Stomach (tissue), 9 donors: Measurements from ENCODE around the gene MST1. TPM values are rescaled to one million over a fixed set of nuclear protein-coding genes. Genes with fewer than 3 reads are reported as not detected.
A peak's percentile ranks its signal among the peaks of the same experiment; 100 is the strongest.

Source experiments
- DNase-seq, 2 donors: peaks; one replicate each; pipeline versions ENCODE4 v3.0.0 to v3.0.0-alpha.2; 2013 to 2019
- H3K27ac ChIP-seq, 5 donors: fragments of 200-600 bp in 4 of 5; sonication (generic) in 4 of 5; one replicate each; pipeline ENCODE4 v1.5.1; 2013 to 2019; ENCODE audit warnings: mild to moderate bottlenecking in 1 of 5, moderate library complexity in 1 of 5
- H3K27me3 ChIP-seq, 3 donors: fragments of 200-600 bp; sonication (generic); one replicate each; pipeline ENCODE4 v1.5.1; 2017 to 2019; ENCODE audit warnings: mixed run types in 1 of 3
- H3K36me3 ChIP-seq, 4 donors: fragments of 200-600 bp; sonication (generic); 1 replicate in 3 of 4; 2 replicates in 1 of 4; pipeline ENCODE4 v1.5.1; 2016 to 2019
- H3K4me1 ChIP-seq, 4 donors: fragments of 200-600 bp; sonication (generic); one replicate each; pipeline ENCODE4 v1.5.1; 2016 to 2019
- H3K4me3 ChIP-seq, 4 donors: fragments of 200-600 bp; sonication (generic) in 3 of 4; one replicate each; pipeline ENCODE4 v1.5.1; 2016 to 2019; ENCODE audit warnings: mild to moderate bottlenecking in 1 of 4
- H3K9me3 ChIP-seq, 4 donors: fragments of 200-600 bp; sonication (generic); one replicate each; pipeline ENCODE4 v1.5.1; 2016 to 2019
- EP300 ChIP-seq: sonication (generic); formaldehyde crosslinking; IDR thresholded peaks from one replicate; pipeline ENCODE4 v1.6.1; 2017; ENCODE audit warnings: antibody characterized with exemption
- POLR2A ChIP-seq, 4 donors: fragments of 450-650 bp; IDR thresholded peaks; one replicate each; pipeline ENCODE4 v1.6.1; 2016; ENCODE audit warnings: antibody characterized with exemption in 4 of 4, control low read depth in 2 of 4, mild to moderate bottlenecking in 1 of 4, moderate library complexity in 1 of 4
- POLR2AphosphoS5 ChIP-seq, 3 donors: sonication (generic); formaldehyde crosslinking; IDR thresholded peaks; one replicate each; pipeline ENCODE4 v1.6.1; 2016; ENCODE audit warnings: antibody characterized with exemption in 3 of 3
- WGBS, 5 donors: extraction: QIAGEN DNeasy Blood & Tissue Kit in 3 of 5; methylation state at CpG; one replicate each; pipeline versions ENCODE4 v1.1.5 to v1.1.7; 2013 to 2018; 5-methylcytosine and 5-hydroxymethylcytosine counted together
- intact Hi-C: fragments of 100-400 bp; cut with DNase I; formaldehyde crosslinking; loops from one replicate; pipeline ENCODE4 v1.15.1; 2023; ENCODE audit warnings: low total_unique reads
- polyA plus RNA-seq, 3 donors: library from polyadenylated mRNA; stranded (reverse); fragments of 200-250 nt; gene quantifications; one replicate each; pipeline ENCODE4 v1.2.3, GENCODE V29; 2013
- total RNA-seq, 5 donors: library from RNA; depleted of rRNA; stranded (reverse); fragments of >200 nt; gene quantifications; one replicate each; pipeline versions ENCODE4 v1.1.0 to v1.2.3, GENCODE V29; 2014 to 2016
- TF ChIP-seq, protein P1 (sequence below), 7 experiments: fragments of 450-650 bp in 4 of 7; fragments of 200-600 bp in 3 of 7; sonication (generic) in 3 of 7; IDR thresholded peaks; one replicate each; pipeline ENCODE4 v1.5.1; 2016 to 2019; ENCODE audit warnings: antibody characterized with exemption in 7 of 7, control low read depth in 2 of 7, mild to moderate bottlenecking in 1 of 7
- donor health status: healthy with polysubstance abuse.
- donor health status: Bipolar disorder and iron deficiency.
- donor health status: healthy.

MST1 gene
- total and polyA plus RNA-seq, 8 donors, result 6.7 to 172 (median 19.7) TPM

DNA sequence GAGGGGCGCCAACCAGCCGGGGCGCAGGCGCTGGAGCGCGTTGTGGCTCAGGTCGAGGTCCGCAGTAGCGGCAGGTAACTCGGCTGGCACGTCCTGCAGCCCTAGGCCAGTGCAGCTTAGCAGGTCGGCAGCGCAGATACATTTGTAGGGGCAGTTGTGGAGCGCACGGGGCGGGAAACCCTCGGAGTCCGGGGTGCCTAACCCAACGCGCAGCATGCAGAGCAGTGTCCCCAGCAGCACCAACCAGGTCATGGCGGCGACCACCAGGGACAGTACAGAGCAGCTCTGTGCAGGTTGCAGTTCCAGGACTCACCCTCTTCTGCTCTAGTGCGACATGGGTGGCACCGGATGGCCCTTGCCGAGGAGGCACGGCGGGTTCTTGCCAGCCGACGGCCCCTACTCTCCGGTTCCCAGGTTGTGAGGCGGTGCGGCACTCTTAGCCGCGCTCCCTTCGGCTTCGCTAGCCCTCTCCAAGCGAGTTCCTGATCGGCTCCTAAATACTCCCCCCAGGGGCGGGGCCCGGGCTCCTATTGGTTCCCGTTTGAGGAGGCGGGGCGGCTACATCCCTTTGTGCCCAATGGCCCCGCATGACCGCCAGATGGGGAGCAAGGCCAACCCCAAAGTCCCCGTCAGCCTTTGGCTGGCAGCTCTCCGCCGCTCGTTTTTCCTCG, 30.1 kb upstream of the MST1 start, which contains the start of gene AMIGO3:
AMIGO3 (minus strand) TSS at position 471 of the 671 bp plus-strand sequence; CDS start at position 252, 219 bp downstream.
- Histone ChIP-seq H3K9me3 (no peaks in the 10 kb centered on the region), H3K36me3 (peaks cover 9 to 53% (median 41%) of the 10 kb centered on the region in 4 donors), H3K27ac (peak within 1 kb of the TSS; percentile 60 to 79 (median 70)), H3K27me3 (no peaks in the 10 kb centered on the region), H3K4me1 (peaks cover 28 to 60% (median 51%) of the 10 kb centered on the region in 4 donors), H3K4me3 (peak within 1 kb of the TSS; percentile 55 to 60 (median 58))
- intact Hi-C loops, result loop anchor here (10.0 kb wide), 1 partner anchor 115 kb away; no protein-coding TSS in a partner anchor
- TF ChIP-seq POLR2A (IDR thresholded peaks at IDR 0.05), result peak in 1 of 4 donors; percentile 51
- peak; percentile 22 to 91 (median 86) for TF ChIP-seq POLR2AphosphoS5 (IDR thresholded peaks at IDR 0.05)
- no peak for TF ChIP-seq EP300
- TF ChIP-seq, protein P1, sequence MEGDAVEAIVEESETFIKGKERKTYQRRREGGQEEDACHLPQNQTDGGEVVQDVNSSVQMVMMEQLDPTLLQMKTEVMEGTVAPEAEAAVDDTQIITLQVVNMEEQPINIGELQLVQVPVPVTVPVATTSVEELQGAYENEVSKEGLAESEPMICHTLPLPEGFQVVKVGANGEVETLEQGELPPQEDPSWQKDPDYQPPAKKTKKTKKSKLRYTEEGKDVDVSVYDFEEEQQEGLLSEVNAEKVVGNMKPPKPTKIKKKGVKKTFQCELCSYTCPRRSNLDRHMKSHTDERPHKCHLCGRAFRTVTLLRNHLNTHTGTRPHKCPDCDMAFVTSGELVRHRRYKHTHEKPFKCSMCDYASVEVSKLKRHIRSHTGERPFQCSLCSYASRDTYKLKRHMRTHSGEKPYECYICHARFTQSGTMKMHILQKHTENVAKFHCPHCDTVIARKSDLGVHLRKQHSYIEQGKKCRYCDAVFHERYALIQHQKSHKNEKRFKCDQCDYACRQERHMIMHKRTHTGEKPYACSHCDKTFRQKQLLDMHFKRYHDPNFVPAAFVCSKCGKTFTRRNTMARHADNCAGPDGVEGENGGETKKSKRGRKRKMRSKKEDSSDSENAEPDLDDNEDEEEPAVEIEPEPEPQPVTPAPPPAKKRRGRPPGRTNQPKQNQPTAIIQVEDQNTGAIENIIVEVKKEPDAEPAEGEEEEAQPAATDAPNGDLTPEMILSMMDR (IDR thresholded peaks at IDR 0.05), result peak in 5 of 7 experiments; percentile 24 to 57 (median 49)
- peak; percentile 97 for DNase-seq
- WGBS, 5 donors, result 0 to 2% (median 1%) methylated on average over 21 to 50 of the region's 50 CpGs

DNA sequence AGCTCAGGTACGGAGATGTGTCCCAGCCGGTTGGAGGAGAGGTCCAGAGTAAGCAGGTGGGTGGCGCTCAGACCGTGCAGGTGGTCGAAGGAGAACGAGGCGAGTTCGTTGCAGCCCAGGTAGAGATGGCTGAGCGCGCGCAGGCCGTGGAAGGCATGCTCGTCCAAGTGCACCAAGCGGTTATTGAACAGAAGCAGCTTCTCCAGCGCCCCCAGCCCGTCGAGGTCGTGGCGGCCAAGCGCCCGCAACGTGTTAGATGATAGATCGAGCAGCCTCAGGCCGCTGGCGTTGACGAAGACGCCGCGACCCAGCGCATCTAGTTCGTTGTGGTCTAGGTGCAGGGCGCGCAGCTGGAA, 29.6 kb upstream of the MST1 start:
- Histone ChIP-seq H3K9me3 (no peaks in the 10 kb centered on the region), H3K27ac (peak overlapping the region in 4 of 5 donors; percentile 69 to 79 (median 70)), H3K36me3 (peaks cover 9 to 58% (median 41%) of the 10 kb centered on the region in 4 donors), H3K4me1 (peaks cover 27 to 58% (median 50%) of the 10 kb centered on the region in 4 donors), H3K27me3 (no peaks in the 10 kb centered on the region), H3K4me3 (peak overlapping the region; percentile 55 to 60 (median 58))
- TF ChIP-seq, protein P1 (IDR thresholded peaks at IDR 0.05), result no peak
- no peak for TF ChIP-seq POLR2A (IDR thresholded peaks at IDR 0.05)
- TF ChIP-seq EP300, result no peak
- no peak for TF ChIP-seq POLR2AphosphoS5 (IDR thresholded peaks at IDR 0.05)
- peak in 1 of 2 donors; percentile 57 for DNase-seq
- intact Hi-C loops, result loop anchor here (10.0 kb wide), 1 partner anchor 116 kb away; no protein-coding TSS in a partner anchor
- WGBS, 5 donors, result 6 to 10% (median 7%) methylated on average over 33 of the region's 33 CpGs; no CpG with 5 or more reads in 1 of the 5 donors

DNA sequence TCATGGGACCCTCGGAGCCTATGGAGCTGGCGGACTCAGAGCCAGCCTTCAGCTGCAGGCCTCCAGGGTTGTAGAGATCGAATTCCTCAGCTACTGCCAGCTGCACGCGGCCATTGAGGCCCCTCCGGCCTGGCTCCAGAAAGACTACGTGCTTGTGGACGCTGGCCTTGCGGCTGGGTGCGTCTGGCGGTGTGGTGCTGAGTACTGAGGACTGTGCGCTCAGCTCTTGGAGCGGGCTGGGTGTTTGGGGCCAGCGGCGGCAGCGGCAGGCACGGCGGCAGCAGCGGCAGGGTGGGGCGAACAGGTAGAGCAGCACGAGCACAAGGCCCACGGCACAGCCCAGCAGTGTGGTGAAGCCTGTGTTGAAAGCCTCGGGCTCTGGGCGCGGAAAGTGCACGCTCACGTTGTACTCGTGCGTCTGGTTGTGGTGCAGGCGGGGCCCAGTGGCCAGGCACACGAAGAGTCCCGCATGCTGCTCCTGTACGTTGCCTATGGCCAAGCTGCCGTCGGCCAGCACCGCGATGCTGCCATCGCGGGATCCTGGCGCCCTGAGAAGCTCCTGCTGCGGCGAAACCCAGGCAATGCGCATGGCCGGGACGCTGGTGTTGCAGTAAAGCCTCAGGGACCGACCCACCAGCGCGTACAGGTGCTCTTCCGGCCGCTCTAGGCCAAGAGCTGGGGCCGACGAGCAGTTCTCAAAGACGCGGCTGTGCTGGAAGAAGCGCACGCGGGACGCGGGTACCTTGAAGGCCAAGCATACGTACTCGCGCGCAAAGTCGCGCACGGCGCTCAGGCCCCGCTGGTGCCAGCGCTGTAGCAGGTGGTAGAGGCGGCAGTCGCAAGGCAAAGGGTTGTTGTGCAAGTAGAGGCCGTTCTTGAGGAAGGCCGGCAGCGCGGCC, 28.9 kb upstream of the MST1 start:
- peaks cover 9 to 62% (median 44%) of the 10 kb centered on the region in 4 donors for H3K36me3 ChIP-seq
- peak in 1 of 2 donors; percentile 60 for DNase-seq
- H3K4me3 ChIP-seq, result peak overlapping the region in 3 of 4 donors; percentile 55 to 60 (median 59)
- whole genome bisulfite sequencing, 5 donors, result 48 to 69% (median 49%) methylated on average over 52 to 75 of the region's 75 CpGs
- no peaks in the 10 kb centered on the region for H3K27me3 ChIP-seq
- peaks cover 27 to 56% (median 47%) of the 10 kb centered on the region in 4 donors for H3K4me1 ChIP-seq
- no peaks in the 10 kb centered on the region for H3K9me3 ChIP-seq
- no peak for TF ChIP-seq POLR2A (IDR thresholded peaks at IDR 0.05)
- no peak for TF ChIP-seq EP300
- TF ChIP-seq, protein P1 (IDR thresholded peaks at IDR 0.05), result no peak
- TF ChIP-seq POLR2AphosphoS5 (IDR thresholded peaks at IDR 0.05), result no peak
- intact Hi-C loops, result loop anchor here (10.0 kb wide), 1 partner anchor 117 kb away; no protein-coding TSS in a partner anchor
- no peak overlapping the region for H3K27ac ChIP-seq
